Lung microvascular endothelial cell (primary cell): ENCODE results near the gene OR13A1. TPM values are rescaled to one million over a fixed set of nuclear protein-coding genes. Genes with fewer than 3 reads are reported as not detected.
"Not testable (repeated sequence)": the region's sequence is repeated elsewhere in the genome, so short reads cannot be mapped to it uniquely, and the experiment has no call there.

ENCODE experiments used
- DNase-seq, 2 donors: peaks; one replicate each; pipeline versions ENCODE4 v3.0.0 to v3.0.0-alpha.2; 2010; ENCODE audit warnings: low read depth in 2 of 2
- total RNA-seq: library from RNA; depleted of rRNA; stranded (reverse); fragments of >200 nt; gene quantifications from 2 replicates; pipeline ENCODE4 v1.2.1, GENCODE V29; 2014

OR13A1 gene, protein sequence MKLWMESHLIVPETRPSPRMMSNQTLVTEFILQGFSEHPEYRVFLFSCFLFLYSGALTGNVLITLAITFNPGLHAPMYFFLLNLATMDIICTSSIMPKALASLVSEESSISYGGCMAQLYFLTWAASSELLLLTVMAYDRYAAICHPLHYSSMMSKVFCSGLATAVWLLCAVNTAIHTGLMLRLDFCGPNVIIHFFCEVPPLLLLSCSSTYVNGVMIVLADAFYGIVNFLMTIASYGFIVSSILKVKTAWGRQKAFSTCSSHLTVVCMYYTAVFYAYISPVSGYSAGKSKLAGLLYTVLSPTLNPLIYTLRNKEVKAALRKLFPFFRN
- total RNA-seq = not detected in 2 replicates

DNA sequence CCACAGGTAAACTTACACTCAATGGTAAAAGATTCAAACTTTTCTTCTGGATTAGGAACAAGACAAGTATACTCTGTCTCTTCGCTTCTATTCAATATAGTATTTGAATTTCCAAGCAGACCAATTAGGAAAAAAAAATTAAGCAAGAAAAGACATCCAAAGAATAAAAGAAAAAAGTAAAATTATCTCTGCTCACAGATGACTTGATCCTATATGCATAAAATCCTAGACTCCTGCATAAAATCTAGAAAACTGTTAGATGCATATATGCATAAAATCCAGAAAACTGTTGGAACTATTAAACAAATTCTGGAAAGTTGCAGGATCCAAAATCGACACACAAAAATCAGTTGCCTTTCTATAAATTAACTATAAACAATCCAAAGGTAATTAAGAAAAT is at the start of gene OR13A1:
OR13A1 (minus strand) TSS at position 101 of the 400 bp plus-strand sequence. CDS start 11,186 bp downstream, outside the sequence.
- no peak for DNase-seq

DNA sequence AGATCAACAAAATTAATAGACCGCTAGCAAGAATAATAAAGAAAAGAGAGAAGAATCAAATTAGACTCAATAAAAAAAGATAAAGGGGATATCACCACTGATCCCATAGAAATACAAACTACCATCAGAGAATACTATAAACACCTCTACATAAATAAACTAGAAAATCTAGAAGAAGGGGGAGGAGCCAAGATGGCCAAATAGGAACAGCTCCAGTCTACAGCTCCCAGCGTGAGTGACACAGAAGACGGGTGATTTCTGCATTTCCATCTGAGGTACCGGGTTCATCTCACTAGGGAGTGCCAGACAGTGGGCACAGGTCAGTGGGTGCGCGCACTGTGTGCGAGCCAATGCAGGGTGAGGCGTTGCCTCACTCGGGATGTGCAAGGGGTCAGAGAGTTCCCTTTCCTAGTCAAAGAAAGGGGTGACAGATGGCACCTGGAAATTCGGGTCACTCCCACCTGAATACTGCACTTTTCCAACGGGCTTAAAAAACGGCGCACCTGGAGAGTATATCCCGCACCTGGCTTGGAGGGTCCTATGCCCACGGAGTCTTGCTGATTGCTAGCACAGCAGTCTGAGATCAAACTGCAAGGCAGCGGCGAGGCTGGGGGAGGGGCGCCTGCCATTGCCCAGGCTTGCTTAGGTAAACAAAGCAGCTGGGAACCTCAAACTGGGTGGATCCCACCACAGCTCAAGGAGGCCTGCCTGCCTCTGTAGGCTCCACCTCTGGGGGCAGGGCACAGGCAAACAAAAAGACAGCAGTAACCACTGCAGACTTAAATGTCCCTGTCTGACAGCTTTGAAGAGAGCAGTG is 46.8 kb upstream of the OR13A1 start:
- not testable (repeated sequence) for DNase-seq

DNA sequence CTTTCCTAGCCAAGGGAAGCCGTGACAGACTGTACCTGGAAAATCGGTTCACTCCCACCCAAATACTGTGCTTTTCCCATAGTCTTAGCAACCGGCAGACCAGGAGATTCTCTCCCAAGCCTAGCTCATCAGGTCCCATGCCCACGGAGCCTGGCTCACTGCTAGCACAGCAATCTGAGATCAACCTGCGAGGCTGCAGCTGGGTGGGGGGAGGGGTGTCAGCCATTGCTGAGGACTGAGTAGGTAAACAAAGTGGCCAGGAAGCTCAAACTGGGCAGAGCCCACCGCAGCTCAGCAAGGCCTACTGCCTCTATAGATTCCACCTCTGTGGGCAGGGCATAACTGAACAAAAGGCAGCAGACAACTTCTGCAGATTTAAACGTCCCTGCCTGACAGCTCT is 43.6 kb upstream of the OR13A1 start:
- DNase-seq = not testable (repeated sequence)

DNA sequence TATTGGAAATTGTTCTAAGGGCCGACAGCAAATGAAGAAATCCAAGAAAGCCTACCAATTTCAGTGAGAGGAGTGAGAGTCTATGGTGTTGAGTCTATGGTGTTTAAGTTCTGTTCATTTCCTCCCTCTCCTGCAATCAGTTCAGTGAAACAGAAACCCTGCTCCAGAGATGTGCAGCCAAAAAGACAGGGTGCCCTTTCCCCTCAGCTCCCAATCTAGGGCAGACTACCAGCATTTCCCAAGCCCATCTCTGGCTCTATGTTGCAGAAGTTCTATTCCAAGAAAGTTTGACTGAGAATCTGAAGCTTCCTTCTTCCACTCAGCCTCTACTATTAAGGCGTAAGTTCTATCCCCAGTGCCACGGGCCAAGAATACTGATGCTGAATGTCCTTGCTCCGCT is 40.1 kb upstream of the OR13A1 start:
- no peak for DNase-seq

DNA sequence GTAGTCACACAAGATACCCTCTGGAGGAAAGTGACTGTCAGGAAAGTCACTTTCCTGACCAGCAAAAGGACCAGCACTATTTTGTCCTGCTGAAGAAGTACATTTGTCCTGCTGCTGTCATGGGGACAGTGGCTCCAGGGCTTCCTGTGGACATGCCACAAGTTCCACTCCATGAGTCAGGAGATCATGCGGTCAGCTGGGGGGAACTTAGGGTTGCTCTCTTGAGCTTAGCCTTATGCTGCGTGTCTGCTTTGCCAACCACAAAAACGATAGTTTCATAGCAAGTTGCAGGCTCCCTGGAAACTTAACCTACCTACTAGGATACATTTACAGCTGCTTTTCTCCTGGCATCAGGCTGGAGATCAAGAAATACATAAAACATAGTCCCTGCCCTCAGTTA is 38.9 kb upstream of the OR13A1 start:
- DNase-seq = no peak

DNA sequence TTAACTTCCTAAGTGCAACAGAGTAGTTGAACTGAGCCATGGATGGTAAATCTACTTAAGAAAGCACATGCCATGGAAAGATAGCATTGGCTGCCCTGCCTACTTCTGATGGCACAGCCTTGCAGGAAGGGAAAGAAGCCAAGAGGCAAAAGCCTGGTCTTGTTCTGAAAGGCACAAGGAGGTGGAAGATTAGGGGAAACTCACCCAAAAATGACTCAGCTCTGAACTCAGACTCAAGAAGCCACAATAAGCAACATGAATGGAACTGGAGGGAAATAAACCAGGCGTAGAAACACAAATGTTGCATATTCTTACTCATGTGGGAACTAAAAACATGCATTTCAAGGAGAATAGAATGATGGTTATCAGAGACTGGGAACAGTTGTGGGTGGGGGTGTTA is 37.8 kb upstream of the OR13A1 start:
- DNase-seq = no peak

DNA sequence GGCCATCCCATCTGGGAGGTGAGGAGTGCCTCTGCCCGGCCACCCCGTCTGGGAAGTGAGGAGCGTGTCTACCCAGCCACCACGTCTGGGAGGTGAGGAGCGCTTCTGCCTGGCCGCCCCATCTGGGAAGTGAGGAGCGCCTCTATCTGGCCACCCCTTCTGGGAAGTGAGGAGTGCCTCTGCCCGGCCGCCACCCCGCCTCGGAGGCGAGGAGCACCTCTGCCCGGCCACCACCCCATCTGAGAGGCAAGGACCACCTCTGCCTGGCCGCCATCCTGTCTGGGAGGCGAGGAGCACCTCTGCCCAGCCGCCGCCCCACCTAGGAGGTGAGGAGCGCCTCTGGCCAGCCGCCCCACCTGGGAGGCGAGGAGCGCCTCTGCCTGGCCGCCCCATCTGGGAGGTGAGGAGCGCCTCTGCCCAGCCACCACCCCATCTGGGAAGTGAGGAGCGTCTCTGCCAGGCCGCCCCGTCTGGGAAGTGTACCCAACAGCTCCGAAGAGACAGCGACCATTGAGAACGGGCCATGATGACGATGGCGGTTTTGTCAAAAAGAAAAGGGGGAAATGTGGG is 32.9 kb upstream of the OR13A1 start:
- DNase-seq = not testable (repeated sequence)

DNA sequence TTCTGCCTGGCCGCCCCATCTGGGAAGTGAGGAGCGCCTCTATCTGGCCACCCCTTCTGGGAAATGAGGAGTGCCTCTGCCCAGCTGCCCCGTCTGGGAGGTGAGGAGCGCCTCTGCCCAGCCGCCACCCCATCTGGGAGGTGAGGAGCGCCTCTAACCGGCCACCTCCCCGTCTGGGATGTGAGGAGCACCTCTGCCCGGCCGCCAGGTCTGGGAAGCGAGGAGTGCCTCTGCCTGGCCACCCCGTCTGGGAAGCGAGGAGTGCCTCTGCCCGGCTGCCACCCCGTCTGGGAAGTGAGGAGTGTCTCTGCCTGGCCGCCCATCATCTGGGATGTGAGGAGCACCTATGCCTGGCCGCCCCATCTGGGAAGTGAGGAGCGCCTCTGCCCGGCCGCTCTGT is 32.1 kb upstream of the OR13A1 start:
- not testable (repeated sequence) for DNase-seq

DNA sequence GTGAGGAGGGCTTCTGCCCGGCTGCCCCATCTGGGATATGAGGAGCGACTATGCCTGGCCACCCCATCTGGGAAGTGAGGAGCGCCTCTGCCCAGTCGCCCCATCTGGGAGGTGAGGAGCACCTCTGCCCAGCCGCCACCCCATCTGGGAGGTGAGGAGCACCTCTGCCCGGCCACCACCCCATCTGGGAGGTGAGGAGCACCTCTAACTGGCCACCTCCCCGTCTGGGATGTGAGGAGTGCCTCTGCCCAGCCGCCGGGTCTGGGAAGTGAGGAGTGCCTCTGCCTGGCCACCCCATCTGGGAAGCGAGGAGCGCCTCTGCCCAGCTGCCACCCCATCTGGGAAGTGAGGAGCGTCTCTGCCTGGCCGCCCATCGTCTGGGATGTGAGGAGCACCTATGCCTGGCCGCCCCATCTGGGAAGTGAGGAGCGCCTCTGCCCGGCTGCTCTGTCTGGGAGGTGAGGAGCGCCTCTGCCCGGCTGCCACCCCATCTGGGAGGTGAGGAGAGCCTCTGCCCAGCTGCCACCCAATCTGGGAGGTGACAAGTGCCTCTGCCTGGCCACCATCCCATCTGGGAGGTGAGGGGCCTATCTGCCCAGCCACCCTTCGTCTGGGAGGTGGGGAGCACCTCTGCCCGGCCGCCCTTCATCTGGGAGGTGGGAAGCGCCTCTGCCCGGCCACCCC is 31.4 kb upstream of the OR13A1 start:
- not testable (repeated sequence) for DNase-seq

DNA sequence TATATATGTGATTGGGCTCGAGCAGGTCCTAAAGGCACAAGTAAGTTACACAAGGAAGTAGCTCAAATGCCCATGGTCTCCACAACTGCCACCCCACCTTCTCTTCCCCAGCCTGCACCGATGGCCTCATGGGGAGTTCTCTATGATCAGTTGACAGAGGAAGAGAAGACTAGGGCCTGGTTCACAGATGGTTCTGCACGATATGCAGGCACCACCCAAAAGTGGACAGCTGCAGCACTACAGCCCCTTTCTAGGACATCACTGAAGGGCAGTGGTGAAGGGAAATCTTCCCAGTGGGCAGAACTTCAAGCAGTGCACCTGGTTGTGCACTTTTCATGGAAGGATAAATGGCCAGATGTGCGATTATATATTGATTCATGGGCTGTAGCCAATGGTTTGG is 25.0 kb upstream of the OR13A1 start:
- not testable (repeated sequence) for DNase-seq

DNA sequence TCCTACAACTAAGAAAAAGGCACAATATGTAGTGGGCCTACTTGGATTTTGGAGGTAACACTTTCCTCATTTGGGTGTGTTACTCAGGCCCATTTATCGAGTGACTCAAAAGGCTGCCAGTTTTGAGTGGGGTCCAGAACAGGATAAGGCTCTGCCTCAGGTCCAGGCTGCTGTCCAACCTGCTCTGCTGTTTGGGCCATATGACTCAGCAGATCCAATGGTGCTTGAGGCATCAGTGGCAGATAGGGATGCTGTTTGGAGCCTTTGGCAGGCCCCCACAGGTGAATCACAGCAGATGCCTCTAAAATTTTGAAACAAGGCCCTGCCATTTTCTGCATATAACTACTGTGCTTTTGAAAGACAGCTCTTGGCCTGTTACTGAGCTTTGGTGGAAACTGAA is 24.5 kb upstream of the OR13A1 start:
- no peak for DNase-seq

DNA sequence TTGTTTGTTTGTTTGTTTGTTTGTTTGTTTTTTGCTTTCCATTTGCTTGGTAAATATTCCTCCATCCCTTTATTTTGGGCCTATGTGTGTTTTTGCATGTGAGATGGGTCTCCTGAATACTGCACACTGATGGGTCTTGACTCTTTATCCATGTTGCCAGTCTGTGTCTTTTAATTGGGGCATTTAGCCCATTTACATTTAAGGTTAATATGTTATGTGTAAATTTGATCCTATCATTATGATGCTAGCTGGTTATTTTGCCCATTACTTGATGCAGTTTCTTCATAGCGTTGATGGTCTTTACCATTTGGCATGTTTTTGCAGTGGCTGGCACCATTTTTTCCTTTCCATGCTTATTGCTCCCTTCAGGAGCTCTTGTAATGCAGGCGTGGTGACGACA is 16.4 kb upstream of the OR13A1 start:
- DNase-seq = not testable (repeated sequence)

DNA sequence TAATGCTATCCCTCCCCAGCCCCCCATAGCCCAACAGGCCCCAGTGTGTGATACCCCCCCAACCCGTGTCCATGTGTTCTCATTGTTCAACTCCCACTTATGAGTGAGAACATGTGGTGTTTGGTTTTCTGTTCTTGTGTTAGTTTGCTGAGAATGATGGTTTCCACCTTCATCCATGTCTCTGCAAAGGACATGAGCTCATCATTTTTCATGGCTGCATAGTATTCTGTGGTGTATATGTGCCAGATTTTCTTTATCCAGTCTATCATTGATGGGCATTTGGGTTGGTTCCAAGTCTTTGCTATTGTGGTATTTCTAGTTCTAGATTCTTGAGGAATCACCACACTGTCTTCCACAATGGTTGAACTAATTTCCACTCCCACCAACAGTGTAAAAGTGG is 11.5 kb upstream of the OR13A1 start:
- not testable (repeated sequence) for DNase-seq

DNA sequence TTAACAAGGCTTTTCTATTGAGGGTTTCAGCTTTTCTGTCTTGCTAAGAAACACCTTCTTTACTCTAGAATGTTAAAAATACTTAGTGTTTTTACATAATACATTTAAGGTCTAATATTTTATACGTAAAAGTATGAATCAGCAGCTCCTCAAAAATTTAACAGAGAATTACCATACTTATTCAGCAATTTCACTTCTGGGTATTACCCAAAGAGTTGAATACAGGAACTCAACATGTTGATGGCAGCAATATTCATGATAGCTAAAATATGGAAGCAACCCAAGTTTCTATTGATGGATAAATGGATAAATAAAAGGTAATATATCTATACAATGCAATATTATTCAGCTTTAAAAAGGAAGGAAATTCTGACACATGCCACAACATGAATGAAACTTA is 9.7 kb upstream of the OR13A1 start:
- DNase-seq = no peak

DNA sequence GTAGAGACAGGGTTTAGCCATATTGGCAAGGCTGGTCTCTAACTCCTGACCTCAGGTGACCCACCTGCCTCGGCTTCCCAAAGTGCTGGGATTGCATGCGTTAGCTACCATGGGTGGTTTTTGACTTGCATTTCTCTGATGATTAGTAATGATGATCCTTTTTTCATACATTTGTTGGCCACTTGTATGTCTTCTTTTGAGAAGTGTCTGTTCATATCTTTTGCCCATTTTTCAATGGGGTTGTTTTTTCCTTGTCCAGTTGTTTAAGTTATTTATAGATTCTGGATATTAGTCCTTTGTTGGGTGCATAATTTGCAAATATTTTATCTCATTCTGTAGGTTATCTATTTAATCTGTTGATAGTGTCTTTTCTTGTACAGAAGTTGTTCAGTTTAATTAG is 4.3 kb upstream of the OR13A1 start:
- no peak for DNase-seq

DNA sequence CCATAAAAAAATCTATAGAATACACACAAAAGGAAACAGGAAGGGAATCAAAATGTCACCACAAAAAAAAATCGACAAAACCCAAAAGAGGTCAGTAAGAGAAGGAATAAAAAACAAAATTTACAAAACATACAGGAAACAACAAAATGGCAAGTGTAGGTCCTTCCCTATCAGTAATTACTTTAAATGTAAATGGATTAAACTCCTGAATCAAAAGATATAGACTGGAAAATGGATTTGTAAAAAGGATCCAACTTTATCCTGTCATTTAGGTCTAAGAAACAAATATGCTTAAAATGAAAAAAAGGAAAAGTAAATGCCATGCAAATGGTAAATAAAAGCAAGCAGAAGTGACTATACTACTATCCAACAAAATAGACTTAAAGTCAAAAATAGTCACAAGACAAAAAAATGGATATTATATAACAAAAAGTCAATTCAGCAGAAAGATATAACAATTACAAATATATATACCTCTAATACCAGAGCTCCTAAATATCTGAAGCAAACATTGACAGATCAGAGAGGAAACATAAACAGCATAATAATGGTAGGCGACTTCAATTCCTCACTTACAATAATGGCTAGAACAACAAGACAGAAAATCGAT is 2.0 kb downstream of the OR13A1 start:
- DNase-seq = no peak

DNA sequence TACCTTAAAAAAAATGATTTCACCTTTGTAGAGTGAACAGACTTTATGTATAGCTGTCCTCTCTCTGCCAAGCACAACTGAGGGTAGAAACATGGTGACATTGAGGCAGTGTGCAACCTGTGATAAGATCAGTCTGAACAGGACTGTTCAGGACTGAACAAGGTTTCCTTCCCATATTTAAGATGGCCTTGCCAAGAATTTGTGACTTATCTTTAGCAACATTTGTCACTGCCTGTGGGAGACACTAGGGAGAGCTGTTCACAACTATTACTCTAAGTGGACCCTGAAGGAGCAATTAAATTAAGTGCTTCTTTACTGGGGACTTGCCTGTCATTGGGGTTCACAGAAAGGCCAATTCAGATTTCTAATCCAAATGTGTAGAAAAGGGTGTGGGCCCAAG is 6.7 kb downstream of the OR13A1 start:
- DNase-seq = peak in 1 of 2 donors; percentile 5

DNA sequence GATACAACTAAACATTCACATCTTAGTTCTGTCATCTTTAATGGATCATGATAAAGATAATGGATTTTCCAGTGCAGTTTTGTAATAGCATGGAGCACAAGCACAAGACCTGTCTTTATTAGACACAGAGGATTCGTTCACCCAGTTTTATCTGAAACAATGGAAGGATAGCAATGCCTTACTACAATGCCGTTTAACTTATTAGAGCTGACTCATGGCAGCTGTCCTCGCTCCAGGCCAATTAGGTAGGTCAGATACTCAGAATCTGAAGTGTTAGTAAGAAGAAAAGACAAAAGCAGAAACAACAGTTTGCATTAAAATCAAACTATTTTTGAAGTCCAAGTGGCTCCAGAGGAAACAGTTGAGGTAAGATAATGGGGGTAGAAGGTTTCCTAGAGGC is 12.8 kb downstream of the OR13A1 start:
- DNase-seq = no peak

DNA sequence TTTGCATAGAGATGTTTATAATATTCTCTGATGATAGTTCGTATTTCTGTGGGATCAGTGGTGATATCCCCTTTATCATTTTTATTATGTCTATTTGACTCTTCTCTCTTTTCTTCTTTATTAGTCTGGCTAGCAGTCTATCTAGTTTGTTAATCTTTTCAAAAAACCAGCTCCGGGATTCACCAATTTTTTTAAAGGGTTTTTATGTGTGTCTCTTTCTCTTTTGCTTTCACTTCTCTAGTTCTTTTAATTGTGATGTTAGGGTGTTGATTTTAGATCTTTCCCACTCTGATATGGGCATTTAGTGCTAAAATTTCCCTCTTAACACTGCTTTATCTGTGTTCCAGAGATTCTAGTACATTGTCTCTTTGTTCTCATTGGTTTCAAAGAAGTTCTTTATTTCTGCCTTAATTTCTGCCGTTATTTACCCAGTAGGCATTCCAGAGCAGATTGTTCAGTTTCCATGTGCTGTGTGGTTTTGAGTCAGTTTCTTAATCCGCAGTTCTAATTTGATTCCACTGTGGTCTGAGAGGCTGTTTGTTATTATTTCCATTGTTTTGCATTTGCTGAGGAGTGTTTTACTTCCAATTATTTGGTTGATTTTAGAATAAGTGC is 17.0 kb downstream of the OR13A1 start:
- DNase-seq = not testable (repeated sequence)

DNA sequence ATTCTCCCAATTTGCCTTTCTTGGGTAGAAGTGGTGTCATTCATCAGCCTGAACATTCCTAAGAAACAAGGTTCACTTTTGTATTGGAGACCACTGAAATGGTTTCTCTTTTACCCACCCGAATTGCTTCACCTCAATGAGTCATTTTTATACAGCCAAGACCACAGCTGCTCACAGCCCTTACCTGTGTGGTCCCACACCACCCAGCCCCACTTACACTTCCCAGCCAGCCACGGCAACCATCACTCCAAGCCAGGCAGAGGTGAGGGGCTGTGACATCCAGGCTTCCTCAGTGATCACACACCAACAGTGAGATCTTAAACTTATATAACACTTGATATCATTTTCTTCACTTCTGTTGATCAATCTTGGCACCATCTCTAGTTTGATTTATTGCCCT is 20.7 kb downstream of the OR13A1 start:
- no peak for DNase-seq

DNA sequence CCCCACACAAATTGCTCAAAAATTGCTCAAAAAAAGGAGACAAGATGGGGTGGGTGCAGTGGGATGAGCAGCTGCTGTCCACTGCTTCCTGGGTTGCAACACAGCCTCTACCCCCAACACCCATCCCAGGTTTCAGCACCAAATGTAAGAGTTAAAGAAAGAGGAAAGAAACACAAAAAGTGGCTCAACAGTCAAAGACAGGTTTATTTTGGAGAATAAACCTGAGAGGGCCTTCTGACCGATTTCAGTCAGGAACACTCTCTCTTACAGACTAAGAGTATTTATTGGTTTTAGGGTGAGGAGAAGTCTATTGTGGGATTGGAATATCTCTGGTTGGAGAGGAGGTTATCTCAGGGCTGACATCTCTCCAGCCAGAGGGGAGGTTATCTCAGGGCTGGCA is 28.4 kb downstream of the OR13A1 start:
- no peak for DNase-seq
